GM19397 (cell line): ENCODE results near the gene FADD.
"Not testable (repeated sequence)": the region's sequence is repeated elsewhere in the genome, so short reads cannot be mapped to it uniquely, and the experiment has no call there.

Source experiments
- ATAC-seq: cut with Tn5 transposase; IDR thresholded peaks from one replicate; pipeline ENCODE4 v1.9.1; 2021; ENCODE audit warnings: mild to moderate bottlenecking, moderate library complexity; ENCODE audit not compliant: unreplicated experiment

FADD gene

DNA sequence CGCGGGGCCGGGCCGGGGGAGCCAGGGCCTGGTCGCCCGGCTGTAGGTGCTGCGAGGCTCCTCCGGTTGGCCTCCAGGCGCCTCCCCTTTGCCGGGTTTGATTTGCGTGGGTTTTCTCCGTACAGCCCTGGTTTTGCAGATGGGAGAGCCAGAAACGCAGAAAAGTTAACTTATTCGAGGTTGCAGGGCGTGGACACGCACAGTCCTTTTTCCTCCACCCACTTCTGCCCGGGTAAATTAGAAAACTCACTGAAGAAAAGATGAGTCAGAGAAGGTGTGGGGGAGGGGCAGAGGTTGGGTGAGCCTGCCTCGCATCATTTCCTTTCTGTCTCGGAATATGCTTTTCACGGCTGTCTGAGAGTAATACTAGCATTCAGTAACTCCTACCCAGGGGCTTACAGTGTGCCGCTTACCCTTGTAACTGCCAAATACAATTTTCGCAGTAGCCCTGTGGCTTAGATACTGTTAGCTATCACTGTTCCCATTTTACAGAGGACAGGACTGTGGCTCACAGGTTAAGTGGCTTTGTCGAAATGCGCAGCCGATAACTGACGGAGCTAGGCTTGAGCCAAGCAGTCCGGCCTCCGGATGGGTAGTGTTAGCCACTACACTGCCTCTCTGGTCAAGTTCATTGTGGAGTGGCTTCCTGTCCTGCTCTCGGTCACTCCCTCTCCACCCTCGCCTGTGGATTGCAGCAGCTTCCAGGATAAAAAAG lies 812 bp downstream of the FADD start:
- ATAC-seq: peak; percentile 35

DNA sequence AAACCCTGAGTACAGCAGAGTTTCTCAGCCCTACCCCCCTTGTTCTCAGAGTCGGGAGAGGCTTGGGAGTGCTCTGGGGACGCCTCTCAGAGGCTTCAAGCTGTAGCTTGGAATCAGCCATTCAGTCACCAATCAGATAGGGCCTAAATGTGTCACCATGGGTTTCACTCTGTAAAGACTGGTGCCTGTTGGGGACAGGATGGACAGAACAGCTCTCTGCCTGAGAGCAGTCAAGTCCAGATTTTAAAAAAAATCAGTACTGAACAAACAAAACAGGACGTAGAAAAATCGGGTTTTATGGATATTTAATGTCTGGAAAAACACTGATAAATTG lies 1.3 kb downstream of the FADD start:
- no peak for ATAC-seq

DNA sequence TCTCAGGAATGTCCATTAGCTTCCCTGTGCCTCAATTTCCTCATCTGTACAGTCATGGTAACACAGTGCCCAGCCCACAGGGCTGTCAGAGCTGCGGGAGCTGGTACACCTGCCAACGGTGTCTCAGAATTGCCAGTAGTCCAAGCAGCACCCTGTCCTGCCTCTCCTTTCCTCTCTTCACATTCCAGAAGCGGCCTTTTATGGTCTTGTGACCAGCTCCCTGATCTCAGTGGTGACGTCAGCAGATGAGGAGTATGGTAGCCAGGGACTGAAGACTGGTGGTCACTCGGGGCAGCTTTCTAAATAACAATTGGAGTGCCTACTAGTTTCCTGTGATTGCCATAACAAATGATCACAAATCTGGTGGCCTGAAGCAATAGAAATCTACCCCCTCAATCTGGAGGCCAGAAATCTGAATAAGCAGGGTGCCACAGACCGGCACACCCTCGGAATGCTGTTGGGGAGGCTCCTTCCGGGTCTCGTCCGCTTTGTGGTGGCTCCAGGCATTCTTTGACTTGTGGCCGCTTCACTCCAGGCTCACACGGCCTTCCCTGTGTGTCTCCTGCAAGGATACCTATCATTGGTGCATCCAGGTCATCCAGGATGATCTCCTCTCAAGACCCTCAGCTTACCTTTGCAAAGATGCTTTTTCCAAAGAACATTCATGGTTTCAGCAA lies 2.1 kb downstream of the FADD start:
- no peak for ATAC-seq

DNA sequence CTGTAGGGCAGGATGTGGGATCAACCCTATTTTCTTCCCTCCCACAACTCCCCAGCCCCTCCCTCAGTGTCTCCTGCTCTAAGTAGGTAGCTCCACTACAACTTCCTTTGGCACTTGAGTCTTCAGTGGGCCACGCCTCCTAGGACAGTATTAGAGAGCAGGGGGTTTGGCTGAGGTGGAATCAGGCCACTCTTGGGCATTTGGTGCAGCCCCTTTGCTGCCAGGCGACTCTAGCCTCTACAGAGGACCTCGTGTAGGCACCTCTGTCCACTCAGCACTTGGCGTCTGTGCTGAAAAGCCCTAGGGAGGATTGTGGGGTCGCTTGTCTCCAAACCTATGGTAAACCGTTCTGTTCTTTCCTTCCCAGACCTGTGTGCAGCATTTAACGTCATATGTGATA lies 2.7 kb downstream of the FADD start:
- ATAC-seq: no peak

DNA sequence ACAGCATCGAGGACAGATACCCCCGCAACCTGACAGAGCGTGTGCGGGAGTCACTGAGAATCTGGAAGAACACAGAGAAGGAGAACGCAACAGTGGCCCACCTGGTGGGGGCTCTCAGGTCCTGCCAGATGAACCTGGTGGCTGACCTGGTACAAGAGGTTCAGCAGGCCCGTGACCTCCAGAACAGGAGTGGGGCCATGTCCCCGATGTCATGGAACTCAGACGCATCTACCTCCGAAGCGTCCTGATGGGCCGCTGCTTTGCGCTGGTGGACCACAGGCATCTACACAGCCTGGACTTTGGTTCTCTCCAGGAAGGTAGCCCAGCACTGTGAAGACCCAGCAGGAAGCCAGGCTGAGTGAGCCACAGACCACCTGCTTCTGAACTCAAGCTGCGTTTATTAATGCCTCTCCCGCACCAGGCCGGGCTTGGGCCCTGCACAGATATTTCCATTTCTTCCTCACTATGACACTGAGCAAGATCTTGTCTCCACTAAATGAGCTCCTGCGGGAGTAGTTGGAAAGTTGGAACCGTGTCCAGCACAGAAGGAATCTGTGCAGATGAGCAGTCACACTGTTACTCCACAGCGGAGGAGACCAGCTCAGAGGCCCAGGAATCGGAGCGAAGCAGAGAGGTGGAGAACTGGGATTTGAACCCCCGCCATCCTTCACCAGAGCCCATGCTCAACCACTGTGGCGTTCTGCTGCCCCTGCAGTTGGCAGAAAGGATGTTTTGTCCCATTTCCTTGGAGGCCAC lies 3.3 kb downstream of the FADD start:
- no peak for ATAC-seq

DNA sequence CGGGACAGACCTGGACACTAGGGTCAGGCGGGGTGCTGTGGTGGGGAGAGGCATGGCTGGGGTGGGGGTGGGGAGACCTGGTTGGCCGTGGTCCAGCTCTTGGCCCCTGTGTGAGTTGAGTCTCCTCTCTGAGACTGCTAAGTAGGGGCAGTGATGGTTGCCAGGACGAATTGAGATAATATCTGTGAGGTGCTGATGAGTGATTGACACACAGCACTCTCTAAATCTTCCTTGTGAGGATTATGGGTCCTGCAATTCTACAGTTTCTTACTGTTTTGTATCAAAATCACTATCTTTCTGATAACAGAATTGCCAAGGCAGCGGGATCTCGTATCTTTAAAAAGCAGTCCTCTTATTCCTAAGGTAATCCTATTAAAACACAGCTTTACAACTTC lies 3.9 kb downstream of the FADD start:
- ATAC-seq: no peak

DNA sequence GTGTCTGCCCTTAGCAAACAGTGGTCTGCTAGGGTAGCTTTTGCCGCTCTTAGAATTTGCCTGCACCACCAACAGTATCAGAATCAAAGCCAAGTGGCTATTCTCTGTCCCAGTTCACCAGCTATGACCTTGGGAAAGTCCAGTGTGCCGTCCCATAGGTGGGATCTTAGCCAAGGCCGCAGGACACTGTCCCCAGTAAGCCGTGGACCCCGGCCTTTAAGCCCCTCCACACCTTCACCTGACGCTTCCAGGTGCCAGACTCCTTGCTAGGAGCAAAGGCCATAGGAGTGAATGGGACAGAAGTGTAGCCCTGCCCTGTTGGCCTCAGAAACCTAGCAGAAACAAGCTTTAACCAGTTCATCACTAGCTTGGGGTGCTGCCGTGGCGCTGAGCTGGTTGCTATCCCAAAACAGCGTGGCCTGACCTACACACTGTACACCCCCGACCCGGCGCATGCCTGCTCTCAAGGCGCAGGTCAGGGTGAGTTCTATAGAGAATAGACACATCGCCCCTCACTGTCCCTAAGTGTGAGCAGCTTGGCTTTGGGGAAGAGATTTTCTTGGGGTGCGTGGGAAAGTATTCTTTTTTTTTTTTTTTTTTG lies 4.5 kb downstream of the FADD start:
- no peak for ATAC-seq

DNA sequence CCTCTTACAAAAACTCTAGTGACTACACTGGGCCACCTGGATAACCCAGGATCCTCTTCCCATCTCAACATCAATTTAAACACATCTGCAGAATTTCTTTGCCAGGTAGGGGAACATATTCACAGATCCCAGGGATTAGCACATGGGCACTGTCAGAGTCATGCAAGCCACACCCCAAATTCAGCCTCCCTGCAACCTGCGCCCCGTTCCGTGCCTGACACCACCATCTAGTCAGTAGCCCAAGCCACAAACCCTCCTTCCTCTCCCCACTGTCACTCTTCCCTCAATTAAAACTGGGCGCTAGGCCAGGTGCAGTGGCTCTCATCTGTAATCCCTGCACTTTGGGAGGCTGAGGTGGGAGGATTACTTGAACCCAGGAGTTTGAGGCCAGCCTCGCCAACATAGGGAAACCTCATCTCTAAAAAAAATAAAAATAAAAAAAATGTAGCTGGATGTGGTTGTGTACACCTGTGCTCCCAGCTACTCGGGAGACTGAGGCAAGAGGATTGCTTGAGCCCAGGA lies 6.4 kb downstream of the FADD start:
- ATAC-seq: no peak

DNA sequence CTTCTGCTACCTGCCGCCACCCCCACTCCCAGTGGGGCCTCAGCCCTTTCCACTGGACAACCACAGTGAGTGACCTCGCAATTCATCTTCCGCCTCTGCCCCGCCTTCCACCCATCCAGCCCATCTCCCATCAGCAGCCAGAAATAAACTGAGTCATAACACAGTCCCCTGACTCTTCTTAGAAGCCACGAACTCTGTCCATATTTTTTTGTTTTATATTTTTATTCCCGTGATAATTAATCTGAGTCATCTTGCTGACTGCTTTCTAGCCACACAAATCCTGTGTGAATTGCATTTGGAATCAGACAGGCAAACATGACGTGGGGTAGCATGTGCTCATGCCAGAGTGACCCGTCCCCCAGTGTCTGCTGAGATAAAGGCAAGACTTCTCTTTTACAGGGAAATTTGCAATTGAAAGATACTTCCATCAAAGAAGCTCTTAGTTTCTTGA lies 7.0 kb downstream of the FADD start:
- ATAC-seq: no peak

DNA sequence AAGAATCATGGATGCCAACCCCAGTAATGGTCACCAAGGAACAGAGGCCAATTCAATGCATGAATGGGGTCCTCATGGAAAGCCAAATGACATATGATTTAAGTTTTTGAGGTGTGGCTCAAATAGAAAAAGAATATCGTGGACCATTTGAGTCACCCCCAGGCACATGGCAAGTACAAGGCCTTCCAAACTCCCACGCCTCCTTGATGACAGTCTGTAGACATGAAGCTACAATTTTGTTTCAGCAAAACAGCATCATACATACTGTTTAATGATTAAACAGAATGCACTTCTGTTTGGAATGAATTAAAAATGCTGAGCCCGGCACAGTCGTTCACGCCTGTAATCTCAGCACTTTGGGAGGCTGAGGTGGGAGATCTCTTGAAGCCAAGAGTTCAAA lies 7.4 kb downstream of the FADD start:
- no peak for ATAC-seq

DNA sequence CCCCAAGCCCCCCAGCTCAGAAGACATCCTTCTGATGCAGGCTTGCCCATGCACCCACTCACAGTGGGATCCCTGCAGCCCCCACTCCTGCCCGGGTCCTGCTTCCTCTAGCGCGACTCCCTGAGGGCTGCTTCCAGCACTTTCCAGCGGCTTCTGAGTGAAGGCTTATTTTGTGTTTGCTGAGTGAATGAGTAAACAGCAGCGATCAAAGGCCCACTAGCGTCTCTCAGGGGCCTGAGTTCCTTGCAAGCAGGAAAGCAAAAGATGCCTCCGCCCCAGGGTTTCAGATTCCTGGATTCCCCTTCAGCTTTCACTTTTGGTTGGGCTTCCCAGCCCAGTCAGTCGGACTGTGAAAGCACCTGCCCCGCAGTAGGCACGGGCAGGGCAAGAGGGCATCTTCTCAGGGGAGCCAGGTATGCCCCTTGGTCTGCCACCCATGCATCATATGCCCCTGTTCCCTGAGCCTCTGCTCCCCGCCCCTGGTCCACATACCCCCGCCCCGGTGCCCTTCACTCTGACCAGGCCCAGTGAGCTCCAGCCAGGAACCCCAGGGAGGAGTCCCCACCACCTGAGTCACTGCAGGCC lies 9.2 kb downstream of the FADD start:
- ATAC-seq: no peak

DNA sequence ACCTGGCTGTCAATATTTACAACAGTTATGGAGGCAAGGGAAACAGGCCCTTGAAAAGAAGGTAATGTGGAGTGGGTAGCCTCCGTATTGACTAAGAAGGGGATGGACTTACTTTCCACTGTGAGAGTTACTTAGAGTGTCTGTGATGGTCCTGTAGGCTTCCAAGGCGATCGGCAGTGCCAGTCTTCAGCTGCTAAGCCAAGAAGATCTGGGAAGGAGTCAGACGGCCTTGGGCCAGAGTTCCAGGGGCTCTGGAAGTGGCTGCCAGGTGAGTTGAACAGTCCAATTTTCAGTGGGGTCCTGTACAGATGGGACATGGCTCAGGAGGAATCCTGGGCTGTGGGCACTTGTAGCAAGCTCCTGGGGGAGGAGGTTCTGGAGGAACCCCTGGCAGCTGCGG lies 14.3 kb downstream of the FADD start:
- not testable (repeated sequence) for ATAC-seq

DNA sequence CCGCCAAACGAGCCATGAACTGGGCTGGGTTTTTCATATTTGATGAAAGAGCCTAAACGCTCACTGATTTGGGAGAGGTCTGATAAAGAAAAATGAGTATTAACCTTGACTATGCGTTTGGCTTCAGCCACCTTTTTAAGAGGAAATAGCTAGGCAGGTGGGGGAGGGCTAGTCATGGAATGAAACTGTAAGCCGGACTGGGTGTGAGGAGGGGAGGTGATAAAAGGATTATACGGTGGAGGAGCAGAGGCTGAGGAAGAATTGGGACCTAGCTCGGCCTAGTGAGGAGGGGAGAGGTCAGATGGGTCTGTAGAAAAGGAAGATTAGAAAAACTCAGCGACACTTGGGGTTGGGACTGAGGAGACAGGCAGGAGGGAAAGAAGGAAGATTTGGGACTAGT lies 15.0 kb downstream of the FADD start:
- not testable (repeated sequence) for ATAC-seq

DNA sequence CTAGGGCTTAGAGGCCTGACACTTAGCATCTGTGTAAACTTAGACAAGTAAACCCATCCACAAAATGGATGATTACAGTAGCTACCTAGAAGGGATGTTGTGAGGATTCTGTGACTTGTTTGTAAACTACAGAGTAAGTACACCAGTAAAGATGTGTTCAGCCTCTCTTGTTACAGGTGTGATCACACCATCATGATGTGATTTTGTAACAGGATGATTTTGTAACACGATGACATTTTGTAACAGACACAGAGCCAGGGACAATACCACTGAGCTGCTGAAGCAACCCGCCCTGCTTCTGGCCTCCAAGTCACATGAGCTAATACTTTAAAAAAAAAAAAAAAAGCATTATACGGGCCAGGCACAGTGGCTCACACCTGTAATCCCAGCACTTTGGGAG lies 17.0 kb downstream of the FADD start:
- no peak for ATAC-seq

DNA sequence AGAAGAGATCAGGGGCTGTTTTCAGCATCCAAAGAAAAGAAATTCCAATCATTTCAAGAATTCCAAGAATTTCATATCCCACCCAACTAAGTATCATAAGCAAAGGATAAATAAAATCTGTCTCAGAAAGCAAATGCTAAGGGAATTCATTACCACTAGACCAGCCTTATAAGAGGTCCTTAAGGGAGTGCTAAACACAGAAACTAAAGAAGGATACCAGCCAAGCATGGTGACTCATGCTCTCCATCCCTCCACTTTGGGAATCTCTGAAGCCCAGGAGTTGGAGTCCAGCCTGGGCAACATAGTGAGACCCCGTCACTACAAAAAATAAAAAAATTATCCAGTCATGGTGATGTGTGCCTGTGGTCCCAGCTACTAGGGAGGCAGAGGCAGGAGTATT lies 17.8 kb downstream of the FADD start:
- ATAC-seq: no peak

DNA sequence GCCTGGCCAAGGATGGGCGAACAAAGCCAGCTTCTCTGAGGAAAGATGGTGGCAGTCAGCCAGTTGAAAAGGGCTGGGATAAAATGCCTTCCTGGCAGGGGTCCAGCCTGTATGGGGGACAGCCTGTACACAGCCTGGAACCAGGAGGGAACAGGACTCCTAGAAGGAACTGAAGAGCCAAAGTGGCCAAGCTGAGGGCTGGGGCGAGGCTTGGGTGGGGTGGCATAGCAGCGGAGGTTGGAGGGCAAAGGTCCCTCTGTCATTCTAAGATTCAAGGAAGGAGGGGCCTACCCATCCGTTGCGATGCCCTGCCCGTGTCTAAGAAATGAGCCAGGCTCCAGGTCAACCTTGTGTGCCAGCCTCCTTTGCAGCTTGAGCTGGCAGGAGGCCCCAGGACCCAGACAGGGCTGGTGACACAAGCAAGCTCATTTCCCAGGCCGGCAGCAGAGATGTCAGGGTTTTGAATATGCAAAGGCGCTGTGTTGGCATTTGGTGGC lies 22.6 kb downstream of the FADD start:
- ATAC-seq: no peak

DNA sequence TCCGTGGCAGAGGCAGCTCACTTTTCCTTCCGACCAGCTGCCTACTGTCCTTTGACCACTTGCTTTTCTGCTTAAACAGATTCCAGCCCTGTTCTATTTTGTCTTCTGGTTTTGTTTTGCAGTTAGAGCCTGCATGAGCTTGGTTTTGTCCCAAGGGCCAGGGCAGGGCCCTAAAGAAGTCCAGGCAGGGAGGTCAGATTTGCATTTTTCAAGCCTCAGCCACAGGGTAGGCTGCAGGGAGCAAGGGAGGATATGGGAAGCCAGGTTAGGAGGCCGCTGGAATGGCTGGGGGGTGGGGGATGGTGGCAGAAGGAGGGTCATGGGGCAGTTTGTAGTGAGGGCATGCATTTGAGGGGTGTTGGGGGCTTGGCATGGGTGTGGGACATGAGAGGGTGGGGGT lies 23.1 kb downstream of the FADD start:
- no peak for ATAC-seq

DNA sequence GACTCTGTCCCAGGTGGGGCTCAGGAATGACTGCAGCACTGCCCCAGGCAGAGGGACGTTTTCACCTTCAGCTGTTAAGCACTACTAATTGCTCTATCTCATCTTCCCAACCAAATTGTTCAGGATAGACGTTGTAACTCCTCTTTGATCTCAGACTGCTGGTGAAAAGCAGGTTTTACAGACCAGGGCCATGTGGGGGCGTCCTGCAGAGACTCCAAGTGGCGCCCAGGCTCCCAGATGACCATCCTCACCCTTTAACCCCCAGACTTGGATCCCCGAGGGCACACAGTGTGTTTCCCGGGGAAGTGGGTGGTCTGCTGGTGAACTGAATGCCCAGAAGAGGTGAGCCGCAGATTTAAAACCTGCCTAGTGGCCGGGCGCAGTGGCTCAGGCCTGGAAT lies 23.9 kb downstream of the FADD start:
- ATAC-seq: no peak

DNA sequence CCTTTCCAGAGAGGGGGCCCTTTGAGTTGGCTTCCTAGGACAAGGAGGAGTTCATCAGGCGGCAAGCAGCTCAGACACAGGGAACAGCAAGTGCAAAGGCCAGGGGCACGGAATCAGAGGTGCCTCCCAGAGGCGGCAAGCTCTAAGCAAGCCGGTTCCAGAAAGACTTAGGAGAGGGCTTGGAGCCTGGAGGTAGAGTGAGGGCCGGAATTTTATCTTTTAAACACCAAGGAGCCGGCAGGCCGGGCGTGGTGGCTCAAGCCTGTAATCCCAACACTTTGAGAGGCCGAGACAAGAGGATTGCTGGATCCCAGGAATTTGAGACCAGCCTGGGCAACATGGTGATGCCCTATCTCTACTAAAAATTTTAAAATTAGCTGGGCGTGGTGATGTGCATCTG lies 26.6 kb downstream of the FADD start:
- no peak for ATAC-seq

DNA sequence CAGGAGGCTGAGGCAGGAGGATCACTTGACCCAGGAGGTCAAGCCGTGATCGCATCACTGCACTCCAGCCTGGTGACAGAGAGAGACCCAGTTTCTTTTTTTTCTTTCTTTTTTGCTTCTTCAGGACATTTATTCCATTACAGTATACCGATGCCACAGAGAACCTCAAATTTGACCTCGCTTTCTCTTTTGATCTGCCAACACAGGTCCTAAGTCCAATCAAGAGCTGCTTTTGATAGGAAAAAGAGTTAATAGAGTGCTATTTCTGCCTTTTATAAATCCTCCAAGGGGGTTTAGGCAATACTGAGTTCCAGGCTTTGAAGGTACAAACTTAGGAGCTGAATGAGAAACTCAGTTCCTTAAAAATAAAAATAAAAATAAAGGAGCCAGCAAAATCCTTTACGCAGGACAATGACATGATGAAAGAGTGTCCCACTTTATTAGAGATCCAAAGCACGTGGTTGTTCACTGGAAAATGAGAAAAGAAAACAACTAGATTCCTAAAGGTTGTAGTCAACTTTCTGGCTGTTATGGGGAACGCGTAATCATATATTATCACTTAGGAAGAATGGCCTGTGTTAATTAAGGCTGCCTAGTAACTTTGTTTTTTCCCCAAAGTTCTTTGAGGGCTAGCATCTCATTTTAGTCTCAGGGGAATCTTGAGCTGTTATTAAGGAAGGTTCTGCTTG lies 27.2 kb downstream of the FADD start:
- no peak for ATAC-seq
